Measurements from ENCODE around the gene FBXL17. TPM values are rescaled to one million over a fixed set of nuclear protein-coding genes. Genes with fewer than 3 reads are reported as not detected.

Gene FBXL17
- total and polyA plus RNA-seq, 2 of the 4 experiments (the other 2 are of a cell fraction), result 3.9 to 8.1 TPM

GRCh38 chr5:108379722-108380530 lies 2.0 kb downstream of the FBXL17 start:
- peak overlapping the region; percentile 33; the same call in 1 of the 2 replicates for H3K9ac ChIP-seq (ENCODE audit: low read depth, low read length)

More at GRCh38 chr5:108379722-108380530, 2.0 kb downstream of the FBXL17 start:
- no TSS peak for BruUV-seq (replicated peaks)
- Histone ChIP-seq H3K14ac (replicated peaks; ENCODE audit: low read depth, low read length) (no peak overlapping the region), H2BK5ac (ENCODE audit: low read depth, low read length, poor library complexity, severe bottlenecking) (no peak overlapping the region), H3K23ac (ENCODE audit: low read depth, low read length) (no peak overlapping the region), H4K91ac (ENCODE audit: insufficient read depth, low read depth, low read length) (no peak overlapping the region), H4K8ac (ENCODE audit: low read depth in 2 of 2, low read length in 2 of 2) (no peak overlapping the region), H3K79me1 (ENCODE audit: low read depth in 1 of 2, low read length in 2 of 2) (peaks cover 17 to 27% of the 10 kb centered on the region in 2 experiments), H2AK5ac (ENCODE audit: low read depth, low read length) (no peak overlapping the region), H3K9me3 (ENCODE audit: control insufficient read depth, insufficient read depth, low read length) (peaks cover 4% of the 10 kb centered on the region; the same call in 1 of the 2 replicates), H3K56ac (ENCODE audit: extremely low read depth, insufficient read depth, low read length) (no peak overlapping the region), H3K4me3 (ENCODE audit: insufficient read depth, low read depth, low read length) (peak overlapping the region; percentile 84), H2AK9ac (replicated peaks; ENCODE audit: low read depth, low read length, poor library complexity) (no peak overlapping the region), H3K27ac (ENCODE audit: insufficient read depth, low read length) (no peak overlapping the region; the same call in 1 of the 2 replicates), H3K18ac (ENCODE audit: low read depth, low read length) (no peak overlapping the region), H3K4ac (ENCODE audit: low read depth, low read length) (no peak overlapping the region), H2BK120ac (ENCODE audit: low read depth, low read length) (no peak overlapping the region), H2BK20ac (ENCODE audit: low read depth, low read length) (no peak overlapping the region), H2AFZ (replicated peaks; ENCODE audit: low read length, poor library complexity) (peak overlapping the region; percentile 90), H3K36me3 (ENCODE audit: control insufficient read depth, insufficient read depth, low read length) (no peaks in the 10 kb centered on the region), H4K20me1 (ENCODE audit: insufficient read depth, low read length) (no peaks in the 10 kb centered on the region), H4K5ac (ENCODE audit: low read depth, low read length) (no peak overlapping the region), H3K27me3 (ENCODE audit: control insufficient read depth, insufficient read depth, low read length) (no peaks in the 10 kb centered on the region), H3K9me1 (ENCODE audit: insufficient read depth, low read length) (no peaks in the 10 kb centered on the region), H3K4me2 (ENCODE audit: low read depth, low read length) (peak overlapping the region; percentile 90), H3K4me1 (ENCODE audit: control insufficient read depth, insufficient read depth, low read length) (0 out of 2 replicates have a peak, but pooled peaks cover 1% of the 10 kb centered on the region), H2BK15ac (ENCODE audit: low read depth, low read length) (no peak overlapping the region)
- dilution Hi-C loops (cut with HindIII; ENCODE audit: low sequenced_read_pairs, unreplicated experiment), result no loop called here
- WGBS, 2 experiments (ENCODE audit: extremely low coverage in 2 of 2, insufficient read length in 1 of 2), result no CpG with 5 or more reads among the region's 8 CpGs
- intact Hi-C loops (cut with micrococcal nuclease), result no loop called here
- ATAC-seq (ENCODE audit: low read depth), result no peak
- in situ Hi-C loops (cut with MboI; ENCODE audit: low sequenced_read_pairs), result no loop called here
- no peak for TF ChIP-seq CEBPB (IDR thresholded peaks at IDR 0.05; ENCODE audit: low read depth, low read length)
- no peak for TF ChIP-seq CHD1 (IDR thresholded peaks at IDR 0.05; ENCODE audit: low read depth, low read length)
- no peak for TF ChIP-seq MXI1 (IDR thresholded peaks at IDR 0.05; ENCODE audit: borderline replicate concordance, low read depth, low read length)
- no peak for TF ChIP-seq RCOR1 (IDR thresholded peaks at IDR 0.05; ENCODE audit: insufficient replicate concordance, low read length)
- TF ChIP-seq RAD21 (IDR thresholded peaks at IDR 0.05; ENCODE audit: low read length), result no peak
- TF ChIP-seq MAFK (IDR thresholded peaks at IDR 0.05; ENCODE audit: low read depth, low read length), result no peak
- TF ChIP-seq USF2 (IDR thresholded peaks at IDR 0.05; ENCODE audit: low read depth, low read length), result no peak
- no peak for TF ChIP-seq RFX5 (IDR thresholded peaks at IDR 0.05; ENCODE audit: low read depth, low read length)
- TF ChIP-seq ELK1 (IDR thresholded peaks at IDR 0.05; ENCODE audit: borderline replicate concordance, low read depth, low read length), result no peak
- TF ChIP-seq CTCF (conservative IDR thresholded peaks at IDR 0.05; ENCODE audit: low read depth, low read length), result no peak
- ChIA-PET CTCF (no interaction called here), POLR2A (ENCODE audit: unreplicated experiment) (interaction anchor here (1.3 kb wide), 1 partner anchor 114 kb away, joined by 3 read pairs; no protein-coding TSS in a partner anchor)
- DNase-seq, result peak; percentile 31

Measured in IMR-90 (cell line).